WTC11 (cell line): Measurements from ENCODE around the gene IL17RE.

ENCODE experiments used
- ATF3 ChIP-seq: sonication (generic); formaldehyde crosslinking; conservative IDR thresholded peaks from 2 replicates; pipeline ENCODE4 v1.8.1; 2022; ENCODE audit warnings: mild to moderate bottlenecking, missing genetic modification reagents
- CTCF ChIP-seq: fragments of 200-600 bp; IDR thresholded peaks from 2 replicates; pipeline ENCODE4 v1.8.0; 2022; ENCODE audit warnings: antibody characterized with exemption
- E2F4 ChIP-seq: sonication (generic); formaldehyde crosslinking; IDR thresholded peaks from 2 replicates; pipeline ENCODE4 v1.8.1; 2022; ENCODE audit warnings: low read depth, mild to moderate bottlenecking, moderate library complexity, missing genetic modification reagents, borderline replicate concordance
- FOXJ3 ChIP-seq: sonication (generic); formaldehyde crosslinking; IDR thresholded peaks from 2 replicates; pipeline ENCODE4 v1.9.0; 2021; ENCODE audit warnings: missing genetic modification reagents, mild to moderate bottlenecking, borderline replicate concordance
- NR2C2 ChIP-seq: sonication (generic); formaldehyde crosslinking; IDR thresholded peaks from 2 replicates; pipeline ENCODE4 v1.8.0; 2022; ENCODE audit warnings: mild to moderate bottlenecking, missing genetic modification reagents
- TEAD4 ChIP-seq: sonication (generic); formaldehyde crosslinking; IDR thresholded peaks from 2 replicates; pipeline ENCODE4 v1.8.0; 2022; ENCODE audit warnings: mild to moderate bottlenecking, missing genetic modification reagents
- ZNF671 ChIP-seq: fragments of 250-450 bp; sonication (Bioruptor Pico); IDR thresholded peaks from 2 replicates; pipeline ENCODE4 v1.8.0; 2021; ENCODE audit warnings: mild to moderate bottlenecking

- TF ChIP-seq CTCF (no peak), E2F4 (no peak), ATF3 (CRISPR knock-in tag) (no peak), FOXJ3 (CRISPR knock-in tag) (no peak), TEAD4 (CRISPR knock-in tag) (no peak), ZNF671 (no peak), NR2C2 (no peak)
These were observed 15.8 kb downstream of the IL17RE start for GRCh38 chr3:9918261-9919038.
